GM18499 (cell line): ENCODE measurements around the gene LAMA4.

ENCODE experiments used
- ATAC-seq: cut with Tn5 transposase; IDR thresholded peaks from one replicate; pipeline ENCODE4 v1.9.1; 2021; ENCODE audit warnings: moderate number of reproducible peaks; ENCODE audit not compliant: insufficient read depth, unreplicated experiment

Gene LAMA4

DNA sequence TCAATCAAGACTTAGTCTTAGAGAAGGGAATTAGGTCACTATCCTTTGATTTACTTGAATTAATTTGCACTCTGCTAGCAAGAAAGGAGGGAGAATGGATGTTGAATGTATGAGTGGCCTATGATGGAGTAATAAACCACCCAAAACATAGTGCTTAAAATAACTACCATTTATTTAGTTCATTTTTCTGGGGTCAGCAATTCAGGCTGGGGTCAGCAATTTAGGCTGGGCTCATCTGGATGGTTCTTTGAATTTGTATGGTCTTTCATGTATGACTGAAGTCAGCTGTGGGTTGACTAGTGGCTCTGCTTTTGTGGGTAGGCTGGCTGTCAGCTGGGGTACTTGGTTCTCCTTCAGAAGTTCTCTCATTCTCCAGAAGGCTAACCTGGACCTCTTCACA lies 21.0 kb upstream of the LAMA4 start:
- ATAC-seq = no peak

DNA sequence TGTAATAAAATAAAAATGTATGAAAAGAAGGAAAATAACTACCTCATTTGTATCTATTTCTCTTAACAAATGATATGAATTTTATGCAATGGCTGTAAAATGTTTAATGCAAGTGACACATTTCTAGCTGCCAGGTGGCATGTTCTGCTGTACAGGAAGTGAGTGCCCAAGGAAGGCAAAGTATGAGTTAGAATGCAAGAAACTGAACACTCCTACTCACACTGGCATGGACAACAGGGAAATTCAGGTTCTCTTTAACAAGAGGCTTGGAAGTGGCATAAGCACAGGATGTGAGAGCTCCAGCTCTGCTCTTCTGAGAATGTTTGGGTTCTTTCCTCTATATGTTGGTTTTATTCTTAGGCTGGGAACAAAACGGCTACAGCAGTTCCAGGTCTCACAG lies 20.4 kb upstream of the LAMA4 start:
- ATAC-seq = no peak

DNA sequence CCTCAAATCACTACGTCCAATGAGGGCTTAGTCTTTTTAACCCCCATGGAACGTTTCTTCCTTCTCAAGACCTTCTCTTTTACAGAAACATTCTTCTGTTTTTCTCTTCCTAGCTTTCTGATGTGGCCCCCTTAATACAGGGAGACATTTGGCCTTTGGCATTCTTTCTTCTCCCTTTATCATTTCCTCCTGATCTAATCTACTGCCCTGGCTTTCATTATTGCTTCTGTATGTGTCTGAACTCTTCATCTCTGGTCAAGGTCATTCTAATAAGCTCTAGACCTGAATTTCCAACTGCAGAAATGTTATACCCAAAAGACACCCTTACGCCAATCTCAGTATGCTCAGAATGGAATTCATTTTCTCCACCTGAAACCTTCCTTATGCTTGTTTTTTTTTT lies 18.4 kb upstream of the LAMA4 start:
- ATAC-seq = no peak

DNA sequence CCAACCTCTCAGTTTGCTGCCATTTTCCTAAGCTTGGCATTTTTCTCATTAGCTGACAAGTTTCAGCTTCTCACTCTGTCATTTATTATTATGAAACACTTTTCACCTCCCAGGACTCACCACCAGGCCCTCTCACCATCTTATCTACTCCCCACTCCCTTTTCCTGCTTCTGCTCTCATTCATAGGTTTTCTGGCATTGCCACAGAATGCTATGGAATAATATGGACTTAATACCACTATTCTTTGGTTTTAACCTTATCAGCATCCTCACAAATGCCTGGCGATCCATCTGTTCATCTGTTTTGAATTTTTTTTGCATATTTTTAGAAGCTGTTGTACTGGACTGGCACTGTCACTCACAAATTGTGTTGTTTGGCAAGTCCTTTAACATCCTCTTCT lies 16.4 kb upstream of the LAMA4 start:
- no peak for ATAC-seq

DNA sequence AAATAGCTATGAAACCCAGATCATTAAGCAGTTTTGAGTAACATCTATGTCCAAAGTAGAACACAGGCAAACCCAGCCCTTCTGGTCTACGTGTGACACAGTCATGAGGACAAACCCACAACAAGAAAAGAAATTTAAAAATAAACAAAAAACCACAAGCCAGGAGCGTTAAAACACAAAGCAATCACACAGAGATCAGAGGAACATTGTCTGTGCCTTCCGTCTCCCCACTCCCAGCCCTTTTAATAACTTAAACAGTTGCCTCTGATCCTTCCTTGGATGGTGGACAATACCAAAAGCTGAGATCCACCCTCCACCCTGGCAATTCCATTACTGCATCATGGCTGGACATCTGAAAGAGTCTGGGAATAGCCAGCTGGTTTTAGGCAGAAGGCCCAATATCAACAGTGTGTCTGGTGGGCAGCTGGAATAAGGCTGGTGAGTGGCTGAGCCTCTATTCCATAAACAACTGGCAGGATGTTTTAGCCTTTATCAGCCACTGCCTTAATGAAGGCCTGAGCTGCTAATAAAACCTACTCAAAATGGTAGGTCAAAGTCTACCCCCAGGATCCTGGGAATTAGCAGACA lies 15.7 kb upstream of the LAMA4 start:
- ATAC-seq = no peak

DNA sequence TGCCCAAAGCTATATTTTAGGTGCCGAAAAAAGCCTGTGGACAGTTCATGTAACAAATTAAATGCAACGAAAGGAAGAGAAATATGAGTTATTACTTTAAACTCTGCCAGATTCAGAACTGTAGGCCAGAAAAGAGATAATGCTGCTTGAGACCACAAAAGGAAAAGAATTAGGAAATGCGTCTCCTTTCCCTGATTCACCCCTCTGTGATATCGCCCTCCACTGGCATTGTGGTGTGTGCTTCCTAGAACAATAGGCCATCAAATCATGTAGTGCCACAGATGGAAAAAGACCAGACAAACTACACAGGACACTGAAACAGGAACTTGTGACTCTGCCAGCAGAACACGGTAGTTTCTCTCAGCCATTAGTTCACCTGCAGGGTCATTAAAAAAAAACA lies 14.7 kb upstream of the LAMA4 start:
- no peak for ATAC-seq

DNA sequence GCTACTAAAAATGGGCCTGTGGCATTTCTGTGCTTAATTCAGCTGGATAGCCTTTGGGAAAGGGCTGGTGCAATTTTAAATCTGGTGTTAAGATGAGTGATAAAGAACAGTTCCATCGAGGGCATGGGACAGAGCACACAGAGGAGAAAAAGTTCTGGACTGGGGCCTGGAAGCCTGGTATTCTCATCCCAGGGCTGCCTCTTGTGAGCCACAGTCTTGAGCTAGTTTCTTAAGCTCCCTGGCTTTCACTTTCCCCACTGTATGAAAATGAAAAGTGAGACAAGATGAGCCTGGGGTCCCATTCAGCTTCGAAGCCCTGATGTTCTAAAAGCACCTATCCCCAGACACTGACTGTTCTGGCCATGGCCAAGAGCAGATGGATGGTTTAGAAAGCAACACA lies 14.3 kb upstream of the LAMA4 start:
- no peak for ATAC-seq

DNA sequence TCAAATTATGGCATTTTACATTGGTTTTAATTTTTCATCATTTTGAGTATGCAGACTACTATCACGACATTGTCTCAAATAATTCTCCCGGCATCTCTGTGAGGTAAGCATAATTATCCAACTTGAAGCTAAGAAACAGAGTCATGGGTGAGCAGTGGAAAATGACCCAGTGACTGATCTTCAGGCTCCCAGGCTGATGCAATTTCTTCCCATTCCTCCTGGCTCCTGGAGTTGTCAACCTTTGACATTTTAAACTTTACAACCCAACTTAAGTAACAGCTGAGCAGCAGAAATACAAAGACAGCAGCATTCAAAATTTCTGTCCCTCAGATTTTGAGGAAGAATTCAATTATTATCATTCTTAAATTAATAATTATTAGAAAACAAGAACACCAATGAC lies 13.7 kb upstream of the LAMA4 start:
- no peak for ATAC-seq

DNA sequence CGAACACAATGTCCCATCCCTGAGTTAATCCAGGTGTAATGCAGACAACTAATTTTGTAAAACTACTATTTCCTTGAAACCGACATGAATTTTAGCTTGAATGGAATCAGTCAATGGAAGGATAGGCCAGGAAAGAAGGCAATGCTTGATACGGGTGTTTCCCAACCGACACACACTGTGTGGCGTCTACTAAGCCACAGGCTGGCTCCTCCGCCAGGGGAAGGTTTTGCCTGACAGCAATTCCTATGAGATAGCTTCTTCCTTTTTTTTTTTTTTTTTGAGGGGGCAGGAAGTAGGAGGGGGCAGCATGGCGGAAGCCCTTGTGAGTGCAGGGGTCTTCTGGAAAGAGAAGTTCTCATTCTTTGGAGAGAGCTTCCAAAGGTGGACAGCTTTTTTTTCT lies 12.0 kb upstream of the LAMA4 start:
- no peak for ATAC-seq

DNA sequence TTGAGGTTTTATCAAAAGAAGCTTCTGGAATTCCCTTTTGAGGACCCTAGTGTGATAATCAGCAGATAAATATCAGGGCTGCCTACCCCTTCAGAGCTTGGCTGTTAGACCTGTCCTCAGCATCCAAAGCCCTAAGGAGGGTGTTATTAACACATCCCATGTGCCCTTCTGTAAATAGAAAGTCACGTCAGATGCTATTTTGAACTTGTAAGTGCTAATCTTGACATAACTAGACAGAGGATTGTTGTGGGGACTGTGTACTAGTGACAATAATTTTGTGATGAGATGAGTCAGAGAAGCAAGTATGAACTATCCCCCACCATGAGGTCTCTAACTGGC lies 4.9 kb upstream of the LAMA4 start:
- ATAC-seq = no peak

DNA sequence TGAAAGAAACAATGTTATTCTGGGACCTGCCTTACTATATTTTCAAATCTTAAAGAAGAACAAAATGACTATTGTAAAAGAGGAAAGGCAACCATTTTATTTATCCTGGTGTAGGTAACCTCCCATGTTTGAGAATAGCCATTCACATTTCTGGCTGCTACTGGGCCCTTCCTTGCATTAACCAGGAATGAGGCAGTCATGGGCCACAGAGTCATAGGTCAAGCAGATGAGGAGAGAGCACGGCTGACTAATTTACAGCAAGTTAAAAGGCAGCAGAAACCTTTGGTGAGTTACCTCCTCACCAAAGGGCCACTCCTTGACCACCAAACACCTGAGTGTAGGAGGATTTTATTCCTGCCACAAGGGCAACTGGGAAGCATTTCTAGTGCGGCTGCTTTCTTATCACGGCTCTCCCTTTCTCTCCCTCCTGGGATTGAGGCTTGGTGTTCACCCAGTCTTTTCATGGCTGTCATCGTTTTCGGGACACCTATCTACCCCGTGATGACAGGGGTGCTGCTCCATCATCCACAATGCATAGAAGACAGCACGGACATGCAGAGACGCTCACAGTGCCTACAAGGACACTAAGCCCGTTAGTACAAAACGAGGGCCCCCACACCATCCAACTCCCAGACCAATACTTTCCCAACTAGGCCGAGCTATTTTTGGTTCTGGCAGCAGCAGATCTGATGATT lies 4.4 kb upstream of the LAMA4 start:
- ATAC-seq = no peak

DNA sequence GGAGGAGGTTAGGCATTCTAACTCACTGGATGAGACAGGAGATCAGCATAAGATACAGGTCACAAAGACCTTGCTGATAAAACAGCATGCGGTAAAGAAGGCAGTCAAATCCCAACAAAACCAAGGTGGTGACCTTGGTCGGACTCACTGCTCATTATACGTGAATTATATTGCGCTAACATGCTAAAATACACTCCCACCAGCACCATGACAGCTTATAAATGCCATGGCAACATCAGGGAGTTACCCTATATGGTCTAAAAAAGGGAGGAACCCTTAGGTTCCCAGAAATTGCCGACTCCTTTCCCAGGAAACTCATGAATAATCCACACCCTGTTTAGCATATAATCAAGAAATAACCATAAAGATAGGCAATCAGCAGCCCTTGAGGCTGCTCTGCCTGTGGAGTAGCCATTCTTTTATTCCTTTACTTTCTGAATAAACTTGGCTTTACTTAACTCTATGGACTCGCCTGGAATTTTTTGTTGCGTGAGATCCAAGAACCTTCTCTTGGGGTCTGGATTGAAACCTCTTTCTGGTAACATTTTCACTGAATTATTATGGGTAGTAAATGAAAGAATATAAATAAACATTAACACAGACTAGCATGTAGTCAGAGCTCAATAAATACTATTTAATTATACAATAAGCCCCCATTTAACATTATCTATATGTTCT lies 3.0 kb upstream of the LAMA4 start:
- no peak for ATAC-seq

DNA sequence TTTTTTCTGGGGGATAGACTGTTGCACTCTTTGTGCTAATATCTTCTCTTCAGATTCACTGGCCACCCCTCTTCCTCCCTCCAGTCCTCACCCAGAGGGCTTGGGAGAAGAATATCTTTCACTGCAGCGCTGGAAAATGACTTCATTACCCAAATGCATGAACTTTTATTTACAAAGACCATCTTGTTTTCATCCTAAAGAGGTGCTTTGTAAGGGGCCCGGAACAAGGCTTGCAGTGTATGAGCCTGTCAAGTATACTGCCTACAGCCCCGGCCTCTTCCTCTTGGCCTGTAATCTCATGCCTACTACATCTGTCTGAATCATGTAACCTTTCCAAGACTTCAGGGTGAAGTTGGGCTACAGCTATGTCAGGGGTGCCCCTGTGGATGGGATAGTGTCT lies 554 bp upstream of the LAMA4 start:
- ATAC-seq = no peak

DNA sequence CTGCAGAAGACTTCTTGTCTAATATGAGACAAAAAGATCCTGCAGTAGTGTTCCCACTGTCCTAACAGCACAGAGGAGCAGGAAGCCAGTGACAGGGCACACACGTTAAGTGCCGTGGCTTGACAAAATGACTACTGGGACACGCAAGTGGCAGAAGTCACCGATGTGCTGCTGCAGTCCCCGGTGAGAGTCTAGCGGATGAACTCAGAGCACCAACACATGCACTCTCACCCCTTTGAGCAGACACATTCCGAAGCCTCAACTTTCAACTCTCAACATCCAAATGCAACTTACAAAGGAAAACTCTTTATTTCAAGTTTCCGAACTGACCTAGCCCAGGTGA lies 898 bp downstream of the LAMA4 start:
- ATAC-seq = no peak

DNA sequence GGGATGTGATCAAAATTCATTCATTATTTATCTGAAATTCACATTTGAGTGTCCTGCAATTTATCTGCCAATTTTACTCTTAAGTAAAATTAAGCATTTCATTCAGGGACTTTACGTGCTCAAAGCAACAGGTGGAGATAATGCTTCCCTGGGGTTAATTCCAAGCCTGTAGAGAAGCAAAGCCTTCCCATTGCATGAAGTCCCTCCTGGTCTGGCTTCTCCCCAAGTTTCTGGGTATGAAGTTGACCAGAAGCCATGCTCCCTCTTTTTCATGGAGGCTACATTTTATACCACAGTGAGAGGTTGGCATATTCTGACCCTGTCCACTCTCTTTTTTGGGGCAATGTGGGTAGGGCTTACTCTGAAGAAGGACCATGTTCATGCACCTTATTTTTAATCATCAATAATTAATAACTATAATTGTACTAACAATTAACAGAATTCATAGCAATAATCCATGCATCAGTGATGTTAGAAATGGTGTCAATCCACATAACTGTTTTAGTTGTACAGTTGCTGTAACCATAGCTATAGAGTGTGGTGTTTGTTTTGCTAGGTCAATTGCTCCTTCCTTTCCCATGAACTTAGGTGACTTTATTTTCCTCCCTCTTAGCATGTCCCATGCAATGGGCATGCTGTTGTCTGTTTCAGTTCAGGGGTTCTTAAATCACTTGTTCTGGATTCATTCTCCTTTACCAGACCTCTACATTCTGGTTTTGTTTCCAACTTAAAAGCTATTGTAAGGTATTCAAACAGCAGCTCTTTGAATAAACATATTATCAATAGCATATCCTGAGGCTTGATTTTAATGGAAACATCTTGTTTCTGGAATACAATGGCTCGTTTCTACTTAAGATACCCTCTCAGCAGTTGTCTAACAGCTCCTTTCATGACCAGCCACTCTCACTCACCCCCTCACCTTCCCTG lies 1.5 kb downstream of the LAMA4 start:
- no peak for ATAC-seq

DNA sequence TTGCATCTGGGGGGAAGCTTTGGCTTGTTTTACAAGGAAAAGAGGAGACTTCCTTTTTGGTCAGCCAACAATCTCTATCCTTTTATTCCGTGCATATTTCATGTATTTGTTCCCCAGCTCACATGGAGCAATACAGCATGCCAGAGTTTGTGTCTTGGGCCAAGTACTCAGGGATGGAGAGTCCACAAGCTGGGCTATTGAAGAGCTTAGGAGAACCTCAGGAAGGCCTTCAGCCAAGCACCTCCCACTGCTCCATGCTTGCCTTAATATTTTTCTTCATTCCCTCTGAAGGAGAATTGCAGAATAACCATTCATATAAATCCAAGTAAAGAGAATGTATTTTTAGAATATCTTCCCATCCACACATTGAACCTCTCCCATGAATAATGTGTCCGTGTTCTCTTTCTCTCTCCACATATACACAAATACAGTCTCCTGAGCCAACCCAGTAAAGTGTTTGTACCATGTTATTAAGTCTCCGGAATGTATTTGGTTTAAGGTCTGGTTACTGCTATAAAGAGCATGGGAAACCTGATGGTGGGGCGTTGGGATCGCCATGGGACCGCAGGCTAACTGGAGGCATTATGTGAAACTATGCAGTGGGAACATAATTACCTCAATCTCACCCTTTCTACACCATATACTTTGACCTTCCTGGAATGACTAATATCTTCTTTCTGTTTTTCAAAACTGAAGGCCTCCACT lies 3.0 kb downstream of the LAMA4 start:
- ATAC-seq = no peak

DNA sequence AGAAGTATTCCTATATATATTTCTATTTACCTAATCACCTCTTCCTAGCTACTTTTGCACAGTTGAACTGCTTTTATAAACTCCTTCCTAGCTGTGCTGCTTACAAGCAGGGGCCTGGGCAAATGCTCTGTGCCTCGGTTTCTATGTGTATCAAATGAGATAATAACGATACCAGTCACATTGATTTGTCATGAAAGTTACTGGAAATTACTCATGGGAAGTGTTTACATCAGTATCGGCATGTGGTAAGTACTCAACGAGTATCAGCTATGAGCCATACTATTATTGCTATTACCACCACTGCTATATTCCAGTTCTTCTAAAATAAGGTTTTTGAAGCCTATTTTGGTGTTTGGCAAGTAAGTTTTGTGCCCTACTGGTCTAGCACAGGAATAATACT lies 4.9 kb downstream of the LAMA4 start:
- no peak for ATAC-seq

DNA sequence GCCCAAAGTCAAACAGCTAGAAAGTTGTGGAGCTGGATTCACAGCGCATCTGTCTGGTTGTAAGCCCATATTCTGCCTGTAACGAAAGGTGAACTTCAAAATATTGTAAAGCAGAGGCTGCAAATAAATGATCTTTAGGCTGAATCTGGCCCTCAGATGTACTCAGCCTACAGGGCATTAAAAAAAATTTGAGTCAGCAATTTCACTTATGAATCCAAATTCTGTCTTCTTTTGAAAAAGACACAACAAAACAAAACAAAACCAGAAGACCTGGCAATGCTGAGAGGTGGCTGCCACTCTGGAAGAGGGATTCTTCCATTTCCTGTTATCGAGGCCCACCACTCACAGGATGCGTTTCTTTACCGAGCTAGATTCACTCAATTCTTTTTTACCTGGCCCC lies 7.1 kb downstream of the LAMA4 start:
- no peak for ATAC-seq

DNA sequence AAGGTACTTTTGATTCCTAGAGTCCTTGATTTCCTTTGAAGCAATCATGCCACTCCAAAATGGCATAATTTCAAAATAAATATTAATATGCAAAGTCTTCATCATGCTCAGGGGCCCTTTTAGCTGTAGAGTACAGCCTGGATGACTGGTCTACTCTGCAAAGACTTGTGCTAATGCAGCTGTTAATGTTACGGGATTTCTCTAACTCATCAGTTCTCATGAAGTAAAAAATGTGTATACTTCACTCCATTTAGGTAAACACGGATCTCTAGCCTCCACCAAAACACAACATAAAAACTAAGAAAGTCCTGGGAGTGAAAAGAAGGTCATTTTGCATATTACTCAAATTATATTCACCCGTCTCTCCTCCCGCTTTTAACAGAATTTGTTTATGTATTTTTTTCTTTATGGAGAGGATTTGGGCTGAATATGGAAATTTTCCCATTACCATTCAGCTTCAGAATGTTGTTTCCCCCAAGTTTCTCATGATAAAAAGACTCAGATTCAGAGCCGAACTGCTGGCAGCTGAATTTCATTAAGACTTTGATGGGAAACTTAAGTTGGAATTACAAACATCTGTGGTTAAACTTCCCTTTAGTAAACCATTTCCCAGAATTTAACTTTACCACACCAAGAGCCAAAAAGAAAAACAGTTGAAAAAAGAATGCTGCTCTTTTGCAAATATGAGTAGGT lies 8.7 kb downstream of the LAMA4 start:
- no peak for ATAC-seq
